ENCODE data around the gene TMEM82. TPM values are rescaled to one million over a fixed set of nuclear protein-coding genes. Genes with fewer than 3 reads are reported as not detected.

TMEM82 gene
- total and polyA plus RNA-seq, 2 of the 13 experiments (the other 11 are each of a cell fraction or from before 2014, with no cell fraction given), result 0.24 to 0.97 TPM

DNA sequence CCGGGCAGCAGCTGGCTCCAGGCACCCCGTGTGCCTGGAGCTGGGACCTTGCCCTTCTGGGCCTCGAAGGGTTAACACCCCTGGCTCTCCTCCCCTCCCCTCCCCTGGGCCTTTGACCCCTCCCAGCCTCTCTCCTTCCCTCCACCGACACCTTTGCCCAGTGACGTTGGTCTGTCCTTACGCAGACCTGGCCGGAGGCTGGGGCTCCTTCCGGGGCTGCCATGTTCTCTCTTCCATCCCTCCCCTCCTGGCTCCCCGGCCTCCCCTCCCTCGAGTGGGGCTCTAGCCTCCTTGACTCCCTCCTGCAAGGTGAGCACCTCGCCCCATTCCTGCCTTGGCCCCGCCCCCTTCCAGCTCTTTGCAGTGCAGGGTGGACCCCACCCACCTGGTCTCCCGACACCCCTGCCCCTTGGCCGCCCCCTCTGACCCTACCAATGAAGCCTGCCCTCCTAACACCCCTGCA, at the start of gene TMEM82 (continued):
- TF ChIP-seq, protein P1, sequence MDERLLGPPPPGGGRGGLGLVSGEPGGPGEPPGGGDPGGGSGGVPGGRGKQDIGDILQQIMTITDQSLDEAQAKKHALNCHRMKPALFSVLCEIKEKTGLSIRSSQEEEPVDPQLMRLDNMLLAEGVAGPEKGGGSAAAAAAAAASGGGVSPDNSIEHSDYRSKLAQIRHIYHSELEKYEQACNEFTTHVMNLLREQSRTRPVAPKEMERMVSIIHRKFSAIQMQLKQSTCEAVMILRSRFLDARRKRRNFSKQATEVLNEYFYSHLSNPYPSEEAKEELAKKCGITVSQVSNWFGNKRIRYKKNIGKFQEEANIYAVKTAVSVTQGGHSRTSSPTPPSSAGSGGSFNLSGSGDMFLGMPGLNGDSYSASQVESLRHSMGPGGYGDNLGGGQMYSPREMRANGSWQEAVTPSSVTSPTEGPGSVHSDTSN (CRISPR knock-in tag; IDR thresholded peaks at IDR 0.05), result no peak
- TF ChIP-seq AGO1 (IDR thresholded peaks at IDR 0.05; ENCODE audit: low read depth, low read length, poor library complexity, severe bottlenecking), result no peak

DNA sequence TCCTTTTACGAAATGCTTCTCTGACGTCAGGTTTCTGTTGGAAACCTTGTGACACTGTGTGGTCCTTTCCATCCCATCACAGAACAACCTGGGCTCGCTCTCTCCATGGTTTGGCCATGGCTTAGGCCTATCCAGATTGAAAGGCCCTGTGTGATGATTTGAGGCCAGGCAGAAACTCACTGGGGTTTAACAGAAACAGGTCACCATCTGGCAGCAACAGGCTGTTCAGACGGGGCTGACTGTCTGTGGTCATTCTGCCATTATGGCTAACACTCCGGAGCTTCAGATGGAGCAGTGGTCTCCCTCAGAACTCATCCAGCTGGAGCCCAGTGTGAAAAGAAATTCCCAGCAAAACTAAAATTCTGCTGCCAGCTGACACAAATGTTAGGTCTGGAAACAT, 48.9 kb upstream of the TMEM82 start:
- ChIA-PET POLR2A (no interaction called here), CTCF (ENCODE audit: low intra/inter-chr PET ratio, low total read pairs) (no interaction called here)
- Histone ChIP-seq H3K27ac (ENCODE audit: extremely low read length, insufficient read depth, low read length) (no peak overlapping the region), H4K20me1 (ENCODE audit: insufficient read depth, low read length) (no peaks in the 10 kb centered on the region), H3K27me3 (ENCODE audit: control insufficient read depth in 1 of 2, insufficient read depth in 2 of 2, low read length in 2 of 2) (no peaks in the 10 kb centered on the region), H3K4me2 (ENCODE audit: low read depth, low read length) (no peak overlapping the region), H3K4me3 (replicated peaks in 1 of 3; ENCODE audit: insufficient read depth in 1 of 3, low read depth in 2 of 3, low read length in 3 of 3) (no peak overlapping the region), H3K9ac (ENCODE audit: insufficient read depth, low read depth, low read length) (no peak overlapping the region), H3K79me2 (ENCODE audit: insufficient read depth, low read length) (peaks cover 16% of the 10 kb centered on the region), H2AFZ (ENCODE audit: low read length) (no peak overlapping the region), H3K9me3 (ENCODE audit: low read length) (no peaks in the 10 kb centered on the region), H3K36me3 (replicated peaks in 1 of 2; ENCODE audit: control insufficient read depth in 1 of 2, insufficient read depth in 2 of 2, low read length in 2 of 2) (peaks cover 5 to 10% of the 10 kb centered on the region in 2 experiments; a peak in 4 of 5 replicates), H3K4me1 (ENCODE audit: insufficient read depth, low read length) (no peaks in the 10 kb centered on the region)
- in situ Hi-C loops (cut with HindIII; ENCODE audit: extremely low pct_ligation_motif_present, low pct_unique_long_range_greater_than_20kb), result no loop called here
- intact Hi-C loops (cut with micrococcal nuclease; ENCODE audit: unreplicated experiment), result no loop called here
- TF ChIP-seq, protein P2, sequence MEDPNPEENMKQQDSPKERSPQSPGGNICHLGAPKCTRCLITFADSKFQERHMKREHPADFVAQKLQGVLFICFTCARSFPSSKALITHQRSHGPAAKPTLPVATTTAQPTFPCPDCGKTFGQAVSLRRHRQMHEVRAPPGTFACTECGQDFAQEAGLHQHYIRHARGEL (CRISPR knock-in tag; IDR thresholded peaks at IDR 0.05), result no peak
- TF ChIP-seq CSRNP2 (CRISPR knock-in tag; conservative IDR thresholded peaks at IDR 0.05; ENCODE audit: low read depth) (no peak), ZNF430 (CRISPR knock-in tag; IDR thresholded peaks at IDR 0.05) (no peak), SMAD1 (CRISPR knock-in tag; IDR thresholded peaks at IDR 0.05; ENCODE audit: borderline replicate concordance, low read depth) (no peak), PCBP2 (optimal IDR thresholded peaks at IDR 0.05; ENCODE audit: low read depth, low read length, poor library complexity, severe bottlenecking) (no peak), STAT6 (CRISPR knock-in tag; IDR thresholded peaks at IDR 0.05; ENCODE audit: borderline replicate concordance) (no peak), ZFP36L2 (CRISPR knock-in tag; IDR thresholded peaks at IDR 0.05) (no peak), DNMT1 (CRISPR knock-in tag; IDR thresholded peaks at IDR 0.05) (no peak), TAF1 (CRISPR knock-in tag; IDR thresholded peaks at IDR 0.05) (no peak), AKAP8 (CRISPR knock-in tag; IDR thresholded peaks at IDR 0.05) (no peak), MEIS1 (CRISPR knock-in tag; IDR thresholded peaks at IDR 0.05; ENCODE audit: borderline replicate concordance) (no peak), RXRB (CRISPR knock-in tag; IDR thresholded peaks at IDR 0.05; ENCODE audit: borderline replicate concordance) (no peak), RARG (CRISPR knock-in tag; IDR thresholded peaks at IDR 0.05; ENCODE audit: low read depth) (no peak)
- TF ChIP-seq, protein P3, sequence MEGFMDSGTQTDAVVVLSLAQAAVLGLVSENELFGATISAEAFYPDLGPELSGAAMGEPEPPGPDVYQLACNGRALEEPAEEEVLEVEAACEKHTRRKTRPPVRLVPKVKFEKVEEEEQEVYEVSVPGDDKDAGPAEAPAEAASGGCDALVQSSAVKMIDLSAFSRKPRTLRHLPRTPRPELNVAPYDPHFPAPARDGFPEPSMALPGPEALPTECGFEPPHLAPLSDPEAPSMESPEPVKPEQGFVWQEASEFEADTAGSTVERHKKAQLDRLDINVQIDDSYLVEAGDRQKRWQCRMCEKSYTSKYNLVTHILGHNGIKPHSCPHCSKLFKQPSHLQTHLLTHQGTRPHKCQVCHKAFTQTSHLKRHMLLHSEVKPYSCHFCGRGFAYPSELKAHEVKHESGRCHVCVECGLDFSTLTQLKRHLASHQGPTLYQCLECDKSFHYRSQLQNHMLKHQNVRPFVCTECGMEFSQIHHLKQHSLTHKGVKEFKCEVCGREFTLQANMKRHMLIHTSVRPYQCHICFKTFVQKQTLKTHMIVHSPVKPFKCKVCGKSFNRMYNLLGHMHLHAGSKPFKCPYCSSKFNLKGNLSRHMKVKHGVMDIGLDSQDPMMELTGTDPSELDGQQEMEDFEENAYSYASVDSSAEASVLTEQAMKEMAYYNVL (CRISPR knock-in tag; IDR thresholded peaks at IDR 0.05; ENCODE audit: borderline replicate concordance), result no peak
- no peak for FAIRE-seq
- WGBS (ENCODE audit: low lambda C conversion rate), result 94% methylated on average over 5 of the region's 5 CpGs
- no peak for DNase-seq (ENCODE audit: low spot score)
- BruUV-seq (replicated peaks), result no TSS peak
- ATAC-seq, result no peak
